ENCODE results near the gene IL17D.

- no peak for TF ChIP-seq MYC (IDR thresholded peaks at IDR 0.05; ENCODE audit: low read depth, low read length)
- TF ChIP-seq CTCF (IDR thresholded peaks at IDR 0.05; ENCODE audit: extremely low read depth in 1 of 2, insufficient read depth in 1 of 2, low read depth in 1 of 2, low read length in 2 of 2): no peak
- TF ChIP-seq POLR2AphosphoS5 (IDR thresholded peaks at IDR 0.05; ENCODE audit: insufficient read depth, low read depth, low read length): no peak
- no peak for TF ChIP-seq POLR2A (IDR thresholded peaks at IDR 0.05; ENCODE audit: low read depth, low read length)
- no peak for TF ChIP-seq EZH2 (IDR thresholded peaks at IDR 0.05; ENCODE audit: borderline replicate concordance, low read depth, low read length, severe bottlenecking)
- TF ChIP-seq GATA2 (IDR thresholded peaks at IDR 0.05; ENCODE audit: insufficient read depth, insufficient read length, low read depth, low read length): no peak
Measured at GRCh38 chr13:20767309-20767943, 63.9 kb downstream of the IL17D start.
